ENCODE results near the gene IL32. TPM values are rescaled to one million over a fixed set of nuclear protein-coding genes. Genes with fewer than 3 reads are reported as not detected.
A peak's percentile ranks its signal among the peaks of the same experiment; 100 is the strongest.

IL32 gene
- total RNA-seq, 4 donors from 2014 or later = 24.0 to 53.6 (median 28.9) TPM

DNA sequence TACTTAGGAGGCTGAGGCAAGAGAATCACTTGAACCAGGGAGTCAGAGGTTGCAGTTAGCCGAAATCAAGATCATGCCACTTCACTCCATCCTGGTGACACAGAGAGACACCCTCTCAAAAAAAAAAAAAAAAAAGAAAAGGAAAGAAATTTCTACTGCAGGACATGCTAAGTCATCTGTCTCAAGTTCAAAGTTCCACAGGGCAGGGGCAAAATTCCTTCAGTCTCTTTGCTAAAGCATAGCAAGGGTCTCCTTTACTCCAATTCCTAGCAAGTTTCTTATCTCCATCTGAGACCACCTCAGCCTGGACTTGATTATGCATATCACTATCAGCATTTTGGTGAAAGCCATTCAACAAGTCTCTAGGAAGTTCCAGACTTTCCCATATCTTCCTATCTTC, 19.1 kb downstream of the IL32 start:
- intact Hi-C loops (cut with DNase I) = no loop called here
- Histone ChIP-seq H3K4me1 (peaks cover 7 to 17% of the 10 kb centered on the region in 2 donors), H3K36me3 (no peaks in the 10 kb centered on the region), H3K27ac (no peak overlapping the region), H3K27me3 (no peaks in the 10 kb centered on the region), H3K9me3 (no peaks in the 10 kb centered on the region), H3K4me3 (replicated peaks in 1 of 3) (no peak overlapping the region)
- 84 to 89% methylated on average over 1 of the region's 1 CpG for WGBS, 2 donors
- DNase-seq = no peak
- TF ChIP-seq, protein P1, sequence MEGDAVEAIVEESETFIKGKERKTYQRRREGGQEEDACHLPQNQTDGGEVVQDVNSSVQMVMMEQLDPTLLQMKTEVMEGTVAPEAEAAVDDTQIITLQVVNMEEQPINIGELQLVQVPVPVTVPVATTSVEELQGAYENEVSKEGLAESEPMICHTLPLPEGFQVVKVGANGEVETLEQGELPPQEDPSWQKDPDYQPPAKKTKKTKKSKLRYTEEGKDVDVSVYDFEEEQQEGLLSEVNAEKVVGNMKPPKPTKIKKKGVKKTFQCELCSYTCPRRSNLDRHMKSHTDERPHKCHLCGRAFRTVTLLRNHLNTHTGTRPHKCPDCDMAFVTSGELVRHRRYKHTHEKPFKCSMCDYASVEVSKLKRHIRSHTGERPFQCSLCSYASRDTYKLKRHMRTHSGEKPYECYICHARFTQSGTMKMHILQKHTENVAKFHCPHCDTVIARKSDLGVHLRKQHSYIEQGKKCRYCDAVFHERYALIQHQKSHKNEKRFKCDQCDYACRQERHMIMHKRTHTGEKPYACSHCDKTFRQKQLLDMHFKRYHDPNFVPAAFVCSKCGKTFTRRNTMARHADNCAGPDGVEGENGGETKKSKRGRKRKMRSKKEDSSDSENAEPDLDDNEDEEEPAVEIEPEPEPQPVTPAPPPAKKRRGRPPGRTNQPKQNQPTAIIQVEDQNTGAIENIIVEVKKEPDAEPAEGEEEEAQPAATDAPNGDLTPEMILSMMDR (IDR thresholded peaks at IDR 0.05) = no peak
- TF ChIP-seq POLR2A (IDR thresholded peaks at IDR 0.05) = no peak

DNA sequence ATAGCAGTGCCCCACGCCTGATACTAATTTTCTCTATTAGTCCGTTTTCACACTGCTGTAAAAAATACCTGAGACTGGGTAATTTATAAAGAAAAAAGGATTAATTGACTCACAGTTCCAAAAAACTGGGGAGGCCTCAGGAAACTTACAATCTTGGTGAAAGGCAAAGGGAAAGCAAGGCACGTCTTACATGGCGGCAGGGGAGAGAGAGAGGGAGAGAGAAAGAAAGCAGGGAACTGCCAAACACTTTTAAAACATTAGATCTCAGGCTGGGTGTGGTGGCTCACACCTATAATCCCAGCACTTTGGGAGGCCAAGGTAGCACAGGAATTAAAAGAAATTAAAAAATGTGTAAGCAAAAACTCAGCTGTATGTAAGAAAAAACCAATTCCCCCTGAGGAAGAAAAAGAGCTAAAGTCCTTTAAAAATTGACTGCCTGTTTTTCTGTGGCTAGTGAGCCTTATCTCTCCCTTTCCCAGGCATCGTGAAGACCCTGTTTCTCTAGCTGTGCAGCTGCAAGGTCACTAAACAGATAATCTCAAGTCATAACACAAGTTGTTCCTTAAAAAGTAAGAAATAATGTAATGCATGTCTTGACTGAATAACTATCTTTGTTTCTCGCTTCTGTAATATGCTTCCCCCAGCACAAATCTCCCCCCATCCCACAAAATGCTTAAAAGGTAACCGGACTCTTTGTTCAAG, 19.7 kb downstream of the IL32 start:
- H3K36me3 ChIP-seq = no peaks in the 10 kb centered on the region
- H3K27ac ChIP-seq = no peak overlapping the region
- 88 to 92% methylated on average over 7 of the region's 7 CpGs for WGBS, 2 donors
- H3K4me3 ChIP-seq (replicated peaks in 1 of 3) = no peak overlapping the region
- H3K9me3 ChIP-seq = no peaks in the 10 kb centered on the region
- peaks cover 7 to 17% of the 10 kb centered on the region in 2 donors for H3K4me1 ChIP-seq
- no peak for TF ChIP-seq POLR2A (IDR thresholded peaks at IDR 0.05)
- TF ChIP-seq, protein P1 (IDR thresholded peaks at IDR 0.05) = no peak
- DNase-seq = no peak
- no peaks in the 10 kb centered on the region for H3K27me3 ChIP-seq
- intact Hi-C loops (cut with DNase I) = no loop called here

DNA sequence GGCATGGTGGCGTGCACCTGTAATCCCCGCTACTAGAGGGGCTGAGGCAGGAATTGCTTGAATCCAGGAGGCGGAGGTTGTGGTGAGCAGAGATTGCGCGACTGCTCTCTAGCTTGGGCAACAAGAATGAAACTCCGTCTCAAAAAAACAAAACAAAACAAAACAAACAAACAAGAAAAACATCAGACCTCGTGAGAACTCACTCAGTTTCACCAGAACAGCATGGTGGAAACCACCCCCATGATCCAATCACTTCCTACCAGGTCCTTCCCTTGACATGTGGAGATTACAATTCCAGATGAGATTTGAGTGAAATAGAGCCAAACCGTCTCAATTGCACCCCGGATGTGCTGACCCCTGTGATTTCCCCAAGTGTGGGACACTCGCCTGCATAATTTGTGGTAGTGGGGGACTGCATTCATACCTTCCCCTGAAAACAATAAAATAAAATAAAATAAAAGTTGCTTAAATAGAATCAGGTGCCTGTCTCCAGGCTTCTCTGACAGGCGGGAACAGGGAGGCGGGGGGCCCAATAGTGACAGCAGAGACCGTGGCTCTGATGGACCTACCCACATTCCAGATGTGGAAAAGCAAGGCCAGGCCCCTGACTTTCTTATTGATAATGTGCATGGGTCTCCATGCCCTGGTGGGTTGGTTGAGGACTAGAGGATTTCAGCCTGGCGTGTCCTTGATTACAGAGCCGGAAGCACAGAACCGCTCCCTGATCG, 20.6 kb downstream of the IL32 start:
- H3K27me3 ChIP-seq = no peaks in the 10 kb centered on the region
- no peaks in the 10 kb centered on the region for H3K9me3 ChIP-seq
- no peak for TF ChIP-seq POLR2A (IDR thresholded peaks at IDR 0.05)
- TF ChIP-seq, protein P1 (IDR thresholded peaks at IDR 0.05) = no peak
- DNase-seq = no peak
- H3K27ac ChIP-seq = peak overlapping the region in 1 of 3 donors; percentile 44
- 80 to 82% methylated on average over 17 of the region's 17 CpGs for whole genome bisulfite sequencing, 2 donors
- H3K4me1 ChIP-seq = peaks cover 7 to 17% of the 10 kb centered on the region in 2 donors
- H3K4me3 ChIP-seq (replicated peaks in 1 of 3) = no peak overlapping the region
- H3K36me3 ChIP-seq = no peaks in the 10 kb centered on the region
- intact Hi-C loops (cut with DNase I) = no loop called here

DNA sequence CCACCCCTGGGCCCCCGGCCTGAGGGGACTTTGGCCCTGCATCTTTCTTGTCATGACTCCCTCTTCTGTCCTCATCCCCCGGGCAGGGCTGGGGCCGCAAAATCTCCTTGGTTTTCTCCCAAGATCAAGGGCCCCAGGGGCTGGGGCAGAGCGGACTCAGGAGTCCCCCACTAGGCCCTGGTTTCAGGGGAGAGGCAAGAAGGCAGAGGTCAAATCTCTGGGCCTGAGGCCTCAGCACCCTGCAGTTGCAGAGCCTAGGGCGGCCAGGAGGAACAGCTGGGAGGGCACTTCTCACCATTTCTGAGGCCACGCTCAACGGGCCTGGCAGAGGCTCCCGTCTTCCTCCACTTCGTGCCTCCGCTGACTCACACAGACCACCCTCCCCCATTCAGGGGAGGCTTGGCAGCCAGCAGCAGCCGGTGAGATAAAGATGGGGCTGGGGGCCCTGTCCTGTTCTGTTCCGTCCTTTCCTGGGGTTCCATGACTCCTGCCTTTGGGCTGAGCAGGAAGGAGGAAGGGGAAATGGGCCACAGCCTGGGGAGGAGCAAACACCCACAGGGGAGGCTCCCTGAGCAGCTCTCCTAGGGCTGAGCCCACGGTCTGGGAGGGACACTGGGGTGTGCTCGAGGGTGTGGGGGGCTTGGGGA, 21.3 kb downstream of the IL32 start:
- no peaks in the 10 kb centered on the region for H3K27me3 ChIP-seq
- H3K36me3 ChIP-seq = no peaks in the 10 kb centered on the region
- no peak overlapping the region for H3K4me3 ChIP-seq (replicated peaks in 1 of 3)
- peak overlapping the region in 2 of 3 donors; percentile 44 to 55 for H3K27ac ChIP-seq
- no peak for DNase-seq
- intact Hi-C loops (cut with DNase I) = no loop called here
- H3K9me3 ChIP-seq = no peaks in the 10 kb centered on the region
- WGBS, 2 donors = 73 to 80% methylated on average over 1 to 12 of the region's 14 CpGs
- peaks cover 7 to 17% of the 10 kb centered on the region in 2 donors for H3K4me1 ChIP-seq
- TF ChIP-seq, protein P1 (IDR thresholded peaks at IDR 0.05) = no peak
- TF ChIP-seq POLR2A (IDR thresholded peaks at IDR 0.05) = no peak

Measured in thyroid gland (tissue), 4 donors.